Glutamatergic neuron (in vitro differentiated cells): ENCODE measurements around the gene RBM39. TPM values are rescaled to one million over a fixed set of nuclear protein-coding genes. Genes with fewer than 3 reads are reported as not detected.

Source experiments
- DNase-seq: peaks from one replicate; pipeline ENCODE4 v3.0.0; 2022
- H3K27ac Mint-ChIP-seq: one replicate; pipeline ENCODE4 v1.8.0; 2020; ENCODE audit warnings: mild to moderate bottlenecking, mixed read lengths, inconsistent platforms; ENCODE audit not compliant: unreplicated experiment
- H3K27me3 Mint-ChIP-seq: one replicate; pipeline ENCODE4 v1.8.0; 2020; ENCODE audit warnings: mild to moderate bottlenecking, moderate library complexity, mixed read lengths, inconsistent platforms; ENCODE audit not compliant: unreplicated experiment
- H3K36me3 Mint-ChIP-seq: one replicate; pipeline ENCODE4 v1.8.0; 2020; ENCODE audit warnings: mild to moderate bottlenecking, mixed read lengths, inconsistent platforms; ENCODE audit not compliant: unreplicated experiment
- H3K4me1 Mint-ChIP-seq: one replicate; pipeline ENCODE4 v1.8.0; 2020; ENCODE audit warnings: mild to moderate bottlenecking, low read depth, mixed read lengths, inconsistent platforms; ENCODE audit not compliant: unreplicated experiment
- H3K4me3 Mint-ChIP-seq: one replicate; pipeline ENCODE4 v1.8.0; 2020; ENCODE audit warnings: mild to moderate bottlenecking, mixed read lengths, inconsistent platforms; ENCODE audit not compliant: unreplicated experiment
- H3K9me3 Mint-ChIP-seq: one replicate; pipeline ENCODE4 v1.8.0; 2020; ENCODE audit warnings: mild to moderate bottlenecking, moderate library complexity, mixed read lengths, inconsistent platforms; ENCODE audit not compliant: unreplicated experiment
- CTCF ChIP-seq: fragments of 200-600 bp; sonication (generic); IDR thresholded peaks from one replicate; pipeline ENCODE4 v1.5.0; 2021; ENCODE audit not compliant: partially characterized antibody, unreplicated experiment
- total RNA-seq: library from RNA; stranded (reverse); fragmentation: NEBNext Ultra II Directional; extraction: Animal tissue kit (Norgen Biotek cat#: 25700); gene quantifications from one replicate; pipeline ENCODE4 v1.2.1, GENCODE V29; 2021; ENCODE audit not compliant: unreplicated experiment

Gene RBM39
- total RNA-seq, 1 donor from 2014 or later = 358 TPM

DNA sequence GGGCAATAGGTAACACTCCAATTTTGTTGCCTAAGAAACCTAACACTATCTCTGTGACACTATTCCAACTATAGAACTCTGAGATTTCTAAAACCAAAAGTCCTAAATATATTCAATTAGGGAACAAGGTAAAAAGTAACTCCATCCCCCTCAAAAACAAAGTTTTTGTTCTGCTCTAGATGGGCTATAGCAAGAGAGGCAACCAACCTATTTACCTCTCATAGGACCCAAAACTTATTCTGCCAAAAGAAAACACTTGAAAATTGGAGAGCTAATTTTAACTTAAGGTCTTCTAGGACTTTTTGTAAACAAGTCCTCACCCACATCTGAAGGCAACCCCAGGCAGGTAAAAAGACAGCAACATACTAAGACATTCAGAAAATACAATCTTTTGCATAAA is 7.7 kb downstream of the RBM39 start:
- no peak for TF ChIP-seq CTCF
- no peaks in the 10 kb centered on the region for H3K36me3 Mint-ChIP-seq
- H3K4me3 Mint-ChIP-seq = peak overlapping the region; percentile 61
- no peak overlapping the region for H3K27ac Mint-ChIP-seq
- DNase-seq = no peak
- peaks cover 16% of the 10 kb centered on the region for H3K4me1 Mint-ChIP-seq
- no peaks in the 10 kb centered on the region for H3K27me3 Mint-ChIP-seq
- H3K9me3 Mint-ChIP-seq = no peaks in the 10 kb centered on the region

DNA sequence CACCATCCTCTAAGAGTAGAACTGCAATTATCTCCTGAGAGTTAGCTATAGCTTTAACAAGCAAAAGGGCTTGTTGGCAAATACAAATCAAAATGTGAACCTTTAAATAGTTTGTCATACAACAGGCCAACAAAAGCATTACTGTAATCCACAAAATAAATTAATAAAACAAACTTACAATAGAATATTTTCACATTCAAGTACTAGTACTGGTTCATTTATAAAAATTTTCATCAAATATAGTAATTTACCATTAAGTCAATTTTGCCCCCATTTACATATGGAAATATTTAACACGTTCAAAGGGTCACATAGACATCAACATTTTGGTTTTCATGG is 9.4 kb downstream of the RBM39 start:
- no peak for DNase-seq
- H3K27me3 Mint-ChIP-seq = no peaks in the 10 kb centered on the region
- peak overlapping the region; percentile 9 for H3K4me3 Mint-ChIP-seq
- no peaks in the 10 kb centered on the region for H3K36me3 Mint-ChIP-seq
- TF ChIP-seq CTCF = no peak
- no peaks in the 10 kb centered on the region for H3K9me3 Mint-ChIP-seq
- no peak overlapping the region for H3K27ac Mint-ChIP-seq
- peaks cover 6% of the 10 kb centered on the region for H3K4me1 Mint-ChIP-seq

DNA sequence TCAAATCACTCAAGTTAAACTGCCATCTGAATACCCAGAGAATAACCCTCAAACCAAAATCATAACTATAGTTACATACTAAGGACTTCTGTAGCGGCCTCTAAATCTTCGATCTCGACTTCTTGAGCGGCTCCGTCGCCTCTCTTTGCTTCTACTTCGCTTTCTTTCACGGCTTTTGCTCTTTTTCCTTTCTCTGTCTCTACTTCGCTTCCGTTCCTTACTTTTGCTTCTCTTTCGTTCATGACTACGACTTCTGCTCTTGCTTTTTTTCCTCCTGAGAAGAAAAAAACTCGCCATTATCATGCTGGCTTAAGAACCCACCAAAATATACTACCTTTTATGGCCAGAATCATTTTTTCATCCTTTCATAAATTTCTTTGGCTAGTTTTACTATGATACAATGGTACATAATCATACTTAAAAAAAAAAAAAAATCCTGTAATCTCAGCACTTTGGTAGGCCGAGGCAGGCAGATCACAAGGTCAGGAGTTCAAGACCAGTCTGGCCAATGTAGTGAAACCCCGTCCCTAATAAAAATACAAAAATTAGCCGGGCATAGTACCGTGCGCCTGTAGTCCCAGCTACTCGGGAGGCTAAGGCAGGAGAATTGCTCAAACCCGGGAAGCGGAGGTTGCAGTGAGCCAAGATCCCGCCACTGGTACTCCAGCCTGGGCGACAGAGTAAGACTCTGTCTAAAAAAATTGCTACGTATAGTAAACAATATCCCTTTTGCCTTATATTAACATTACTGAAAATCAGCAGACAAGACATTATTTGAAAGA is 10.0 kb downstream of the RBM39 start:
- Mint-ChIP-seq H3K4me3 (no peak overlapping the region), H3K27ac (no peak overlapping the region), H3K27me3 (no peaks in the 10 kb centered on the region), H3K4me1 (peaks cover 6% of the 10 kb centered on the region), H3K36me3 (no peaks in the 10 kb centered on the region), H3K9me3 (no peaks in the 10 kb centered on the region)
- TF ChIP-seq CTCF = no peak
- no peak for DNase-seq

- TF ChIP-seq CTCF = no peak
- Mint-ChIP-seq H3K4me3 (no peak overlapping the region), H3K27me3 (no peaks in the 10 kb centered on the region), H3K36me3 (no peaks in the 10 kb centered on the region), H3K27ac (no peak overlapping the region), H3K9me3 (peaks cover 1% of the 10 kb centered on the region), H3K4me1 (peaks cover 6% of the 10 kb centered on the region)
- no peak for DNase-seq
Observed at GRCh38 chr20:35731469-35731788, 10.6 kb downstream of the RBM39 start.

DNA sequence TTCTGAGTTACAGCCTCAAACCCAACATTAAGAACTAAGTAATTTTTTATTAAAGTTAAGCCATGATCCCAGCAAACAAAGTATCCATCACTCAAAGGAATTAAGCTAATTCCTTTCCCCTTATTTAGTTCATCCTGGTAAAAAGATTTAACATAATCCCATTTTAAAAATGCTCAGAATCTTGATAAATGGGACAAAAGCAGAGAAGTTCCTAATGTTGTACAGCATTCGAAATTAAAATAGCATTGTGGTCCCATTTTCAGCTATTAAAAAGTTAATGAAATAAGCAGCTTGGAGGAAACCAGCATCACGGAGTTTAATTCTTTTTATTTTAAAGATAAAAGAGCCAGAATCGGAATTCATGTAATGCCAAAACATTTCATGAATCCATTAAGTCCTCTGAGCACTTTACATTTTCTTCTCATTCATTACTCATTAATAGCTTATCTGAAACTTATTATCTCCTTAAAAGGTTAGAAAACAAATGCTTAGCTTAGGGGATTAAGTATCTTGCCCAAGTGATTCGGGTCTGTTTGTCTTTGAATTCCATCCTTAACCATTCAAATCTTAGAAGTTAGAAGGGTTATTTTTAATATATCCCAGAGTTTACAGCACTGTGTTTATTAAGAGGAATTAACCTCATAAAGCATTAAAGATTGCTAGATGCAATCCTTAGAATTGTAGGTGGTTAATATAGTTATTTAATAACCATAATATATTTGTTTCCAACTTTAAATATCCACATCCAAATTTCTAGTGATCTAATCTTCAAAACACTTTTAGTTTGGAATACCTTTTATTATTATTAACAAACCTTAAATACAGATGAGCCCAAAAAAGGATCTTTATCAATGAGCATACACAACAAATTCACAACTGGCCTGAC is 11.2 kb downstream of the RBM39 start:
- Mint-ChIP-seq H3K4me3 (no peak overlapping the region), H3K27ac (no peak overlapping the region), H3K9me3 (peaks cover 1% of the 10 kb centered on the region), H3K27me3 (no peaks in the 10 kb centered on the region), H3K36me3 (no peaks in the 10 kb centered on the region), H3K4me1 (peaks cover 3% of the 10 kb centered on the region)
- no peak for DNase-seq
- TF ChIP-seq CTCF = no peak
